ENCODE data around the gene ACSF2. TPM values are rescaled to one million over a fixed set of nuclear protein-coding genes. Genes with fewer than 3 reads are reported as not detected.
"Not testable (repeated sequence)": the region's sequence is repeated elsewhere in the genome, so short reads cannot be mapped to it uniquely, and the experiment has no call there.

ACSF2 gene
- total RNA-seq, 1 experiment from 2014 or later, result 17.8 TPM

DNA sequence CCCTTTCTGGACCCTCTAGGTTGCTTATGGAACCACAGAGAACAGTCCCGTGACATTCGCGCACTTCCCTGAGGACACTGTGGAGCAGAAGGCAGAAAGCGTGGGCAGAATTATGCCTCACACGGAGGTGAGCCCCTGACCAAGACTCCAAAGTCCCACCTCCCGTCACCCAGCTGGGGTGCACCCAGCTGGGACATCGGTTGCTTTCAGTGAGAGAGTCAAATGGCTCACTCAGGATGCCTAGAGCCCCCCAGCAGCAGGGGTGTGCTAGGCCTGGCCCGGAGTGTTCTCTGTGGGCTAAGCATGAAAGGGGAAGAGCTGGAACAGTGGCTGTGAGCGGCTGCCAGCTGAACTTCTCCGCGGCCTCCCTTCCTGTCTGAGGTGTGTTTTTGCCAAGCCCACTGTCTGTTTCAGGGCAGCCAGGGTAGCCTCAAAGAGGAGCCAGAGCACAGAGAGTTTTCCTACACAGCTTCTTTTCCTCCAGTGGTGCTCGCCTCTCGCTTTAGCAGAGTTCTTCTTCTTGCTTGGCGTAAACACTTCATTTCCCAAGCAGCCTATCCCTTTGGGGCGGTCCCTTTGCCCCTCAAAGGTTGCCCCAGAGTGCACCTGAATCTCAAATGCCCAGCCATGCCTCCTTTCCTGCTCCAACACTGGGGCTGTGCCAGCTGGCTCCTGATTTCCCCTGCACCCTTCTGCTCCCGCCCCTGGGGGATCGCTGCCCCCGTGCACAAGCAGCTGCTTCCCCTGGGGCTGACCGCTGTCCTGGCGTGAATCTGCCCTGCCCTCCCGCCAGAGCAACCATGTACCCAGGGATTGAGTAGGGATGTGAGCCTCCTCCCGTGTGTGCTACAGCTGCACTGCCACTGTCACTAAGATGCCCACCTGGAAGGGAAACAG, 45.2 kb downstream of the ACSF2 start:
- Mint-ChIP-seq H3K4me1 (ENCODE audit: insufficient read depth, unreplicated experiment) (no peaks in the 10 kb centered on the region), H3K4me3 (ENCODE audit: unreplicated experiment) (no peak overlapping the region), H3K27me3 (ENCODE audit: insufficient read depth, unreplicated experiment) (no peaks in the 10 kb centered on the region), H3K27ac (ENCODE audit: low read depth, unreplicated experiment) (no peak overlapping the region), H3K9me3 (ENCODE audit: unreplicated experiment) (no peaks in the 10 kb centered on the region), H3K36me3 (ENCODE audit: insufficient read depth, unreplicated experiment) (peaks cover 15% of the 10 kb centered on the region)
- ChIA-PET POLR2A (interaction anchor here (0.8 to 1.4 kb wide), 3 partner anchors 15 to 123 kb away, joined by 3 read pairs; no protein-coding TSS in a partner anchor), CTCF (interaction anchor here (0.6 to 1.8 kb wide), 5 partner anchors 7 to 481 kb away, joined by 3 to 6 read pairs (median 3); partner anchors contain the start of gene RSAD1)
- no peak for DNase-seq (ENCODE audit: unreplicated experiment)
- TF ChIP-seq CTCF (IDR thresholded peaks at IDR 0.05; ENCODE audit: unreplicated experiment), result no peak
- BruUV-seq (replicated peaks), result no TSS peak
- intact Hi-C loops (cut with micrococcal nuclease), result no loop called here

DNA sequence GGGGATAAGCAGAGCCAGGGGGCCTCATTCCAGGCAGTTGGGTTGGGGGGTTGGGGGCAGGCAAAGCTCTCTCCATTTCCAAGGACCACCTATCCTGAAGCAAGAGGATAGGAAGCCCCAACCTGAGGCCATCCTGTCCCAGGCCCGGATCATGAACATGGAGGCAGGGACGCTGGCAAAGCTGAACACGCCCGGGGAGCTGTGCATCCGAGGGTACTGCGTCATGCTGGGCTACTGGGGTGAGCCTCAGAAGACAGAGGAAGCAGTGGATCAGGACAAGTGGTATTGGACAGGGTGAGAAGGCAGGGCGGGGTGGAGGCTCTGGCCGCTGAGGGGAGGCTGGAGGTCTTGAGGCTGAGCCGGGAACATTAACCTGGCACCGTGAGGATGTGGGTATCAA, 46.3 kb downstream of the ACSF2 start:
- POLR2A ChIA-PET, result interaction anchor here (1.2 kb wide), 1 partner anchor 43 kb away, joined by 4 read pairs; no protein-coding TSS in a partner anchor
- intact Hi-C loops (cut with micrococcal nuclease), result no loop called here
- Mint-ChIP-seq H3K36me3 (ENCODE audit: insufficient read depth, unreplicated experiment) (peaks cover 15% of the 10 kb centered on the region), H3K4me1 (ENCODE audit: insufficient read depth, unreplicated experiment) (no peaks in the 10 kb centered on the region), H3K27me3 (ENCODE audit: insufficient read depth, unreplicated experiment) (no peaks in the 10 kb centered on the region), H3K27ac (ENCODE audit: low read depth, unreplicated experiment) (no peak overlapping the region), H3K9me3 (ENCODE audit: unreplicated experiment) (no peaks in the 10 kb centered on the region), H3K4me3 (ENCODE audit: unreplicated experiment) (no peak overlapping the region)
- no TSS peak for BruUV-seq (replicated peaks)
- DNase-seq (ENCODE audit: unreplicated experiment), result no peak
- TF ChIP-seq CTCF (IDR thresholded peaks at IDR 0.05; ENCODE audit: unreplicated experiment), result no peak
- CTCF ChIA-PET, result interaction anchor here (0.7 to 1.4 kb wide), 4 partner anchors 10 to 109 kb away, joined by 3 to 7 read pairs (median 5); partner anchors contain the start of gene LRRC59

DNA sequence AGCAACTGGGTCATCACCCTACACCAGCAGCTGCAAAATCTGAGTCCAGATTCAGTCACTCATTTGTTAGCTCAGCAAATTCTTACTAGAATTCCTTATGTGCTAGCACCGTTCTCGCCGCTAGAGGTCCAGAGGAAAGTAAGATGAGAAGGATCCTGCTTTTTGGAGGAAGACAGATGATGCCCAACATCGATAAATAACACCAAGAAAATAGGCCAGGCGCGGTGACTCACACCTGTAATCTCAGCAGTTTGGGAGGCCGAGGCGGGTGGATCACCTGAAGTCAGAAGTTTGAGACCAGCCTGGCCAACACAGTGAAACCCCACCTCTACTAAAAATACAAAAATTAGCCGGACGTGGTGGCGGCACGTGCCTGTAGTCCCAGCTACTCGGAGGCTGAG, 46.7 kb downstream of the ACSF2 start:
- peaks cover 15% of the 10 kb centered on the region for H3K36me3 Mint-ChIP-seq (ENCODE audit: insufficient read depth, unreplicated experiment)
- H3K27ac Mint-ChIP-seq (ENCODE audit: low read depth, unreplicated experiment); H3K27me3 Mint-ChIP-seq (ENCODE audit: insufficient read depth, unreplicated experiment); H3K4me3 Mint-ChIP-seq (ENCODE audit: unreplicated experiment); H3K9me3 Mint-ChIP-seq (ENCODE audit: unreplicated experiment); H3K4me1 Mint-ChIP-seq (ENCODE audit: insufficient read depth, unreplicated experiment); BruUV-seq (replicated peaks); intact Hi-C loops (cut with micrococcal nuclease): not testable (repeated sequence)
- CTCF ChIA-PET, result interaction anchor here (0.6 to 1.4 kb wide), 5 partner anchors 9 to 110 kb away, joined by 3 to 7 read pairs (median 4); partner anchors contain the start of gene LRRC59
- DNase-seq (ENCODE audit: unreplicated experiment), result peak; percentile 35
- POLR2A ChIA-PET, result interaction anchor here (0.5 to 1.2 kb wide), 3 partner anchors 13 to 339 kb away, joined by 3 to 4 read pairs (median 3); no protein-coding TSS in a partner anchor

DNA sequence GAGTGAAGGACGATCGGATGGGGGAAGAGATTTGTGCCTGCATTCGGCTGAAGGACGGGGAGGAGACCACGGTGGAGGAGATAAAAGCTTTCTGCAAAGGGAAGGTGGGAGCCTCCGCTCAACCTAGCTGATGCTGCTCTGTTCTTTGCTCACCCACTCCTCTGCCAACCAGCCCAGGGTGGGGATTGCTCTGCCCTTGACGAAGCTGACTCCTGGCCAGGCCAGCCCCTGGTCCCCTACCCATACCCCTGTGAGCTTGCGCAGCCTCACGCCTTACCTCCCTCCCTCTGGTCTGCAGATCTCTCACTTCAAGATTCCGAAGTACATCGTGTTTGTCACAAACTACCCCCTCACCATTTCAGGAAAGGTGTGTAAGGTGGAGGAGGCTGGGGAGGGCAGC, 47.9 kb downstream of the ACSF2 start:
- CTCF ChIA-PET, result interaction anchor here (0.6 to 1.4 kb wide), 4 partner anchors 68 to 92 kb away, joined by 3 to 7 read pairs (median 3); partner anchors contain the start of gene LRRC59
- Mint-ChIP-seq H3K27me3 (ENCODE audit: insufficient read depth, unreplicated experiment) (no peaks in the 10 kb centered on the region), H3K4me1 (ENCODE audit: insufficient read depth, unreplicated experiment) (peaks cover 6% of the 10 kb centered on the region), H3K27ac (ENCODE audit: low read depth, unreplicated experiment) (no peak overlapping the region), H3K4me3 (ENCODE audit: unreplicated experiment) (no peak overlapping the region), H3K9me3 (ENCODE audit: unreplicated experiment) (no peaks in the 10 kb centered on the region), H3K36me3 (ENCODE audit: insufficient read depth, unreplicated experiment) (peaks cover 9% of the 10 kb centered on the region)
- no peak for DNase-seq (ENCODE audit: unreplicated experiment)
- intact Hi-C loops (cut with micrococcal nuclease), result no loop called here
- TF ChIP-seq CTCF (IDR thresholded peaks at IDR 0.05; ENCODE audit: unreplicated experiment), result no peak
- POLR2A ChIA-PET, result interaction anchor here (1.0 kb wide), 1 partner anchor 14 kb away, joined by 3 read pairs; no protein-coding TSS in a partner anchor
- no TSS peak for BruUV-seq (replicated peaks)
